ENCODE results near the gene PGK2.
"Not testable (repeated sequence)": the region's sequence is repeated elsewhere in the genome, so short reads cannot be mapped to it uniquely, and the experiment has no call there.

The PGK2 gene

GRCh38 chr6:49787176-49787575 lies at the start of gene PGK2:
PGK2 (minus strand) TSS chr6:49787285; CDS start chr6:49787187, 98 bp downstream.
- DNase-seq, result no peak

GRCh38 chr6:49835140-49835539 lies 48.1 kb upstream of the PGK2 start:
- DNase-seq, result no peak

GRCh38 chr6:49833386-49833785 lies 46.3 kb upstream of the PGK2 start:
- no peak for DNase-seq

- no peak for DNase-seq
These were observed 39.8 kb upstream of the PGK2 start for GRCh38 chr6:49826743-49827406.

- DNase-seq, result no peak
These were observed 28.1 kb upstream of the PGK2 start for GRCh38 chr6:49815166-49815565.

GRCh38 chr6:49813248-49813647 lies 26.2 kb upstream of the PGK2 start:
- DNase-seq, result no peak

- DNase-seq, result no peak
These were observed 19.1 kb upstream of the PGK2 start for GRCh38 chr6:49806145-49806544.

- DNase-seq, result no peak
These were observed 18.2 kb upstream of the PGK2 start for GRCh38 chr6:49805246-49805645.

- DNase-seq, result no peak
These were observed 14.4 kb upstream of the PGK2 start for GRCh38 chr6:49801525-49801924.

GRCh38 chr6:49799090-49799489 lies 12.0 kb upstream of the PGK2 start:
- DNase-seq, result no peak

GRCh38 chr6:49796842-49797455 lies 9.9 kb upstream of the PGK2 start:
- DNase-seq, result not testable (repeated sequence)

GRCh38 chr6:49790341-49790740 lies 3.3 kb upstream of the PGK2 start:
- DNase-seq, result no peak

- no peak for DNase-seq
These were observed 2.8 kb downstream of the PGK2 start for GRCh38 chr6:49784272-49784671.

- no peak for DNase-seq
These were observed 4.4 kb downstream of the PGK2 start for GRCh38 chr6:49782725-49783124.

- no peak for DNase-seq
These were observed 4.8 kb downstream of the PGK2 start for GRCh38 chr6:49782293-49782692.

GRCh38 chr6:49776444-49776843 lies 10.6 kb downstream of the PGK2 start:
- no peak for DNase-seq

- no peak for DNase-seq
These were observed 12.0 kb downstream of the PGK2 start for GRCh38 chr6:49775043-49775442.

GRCh38 chr6:49772285-49772684 lies 14.8 kb downstream of the PGK2 start:
- no peak for DNase-seq

- no peak for DNase-seq
These were observed 20.3 kb downstream of the PGK2 start for GRCh38 chr6:49766762-49767161.

GRCh38 chr6:49764571-49765236 lies 22.4 kb downstream of the PGK2 start:
- DNase-seq, result no peak

GRCh38 chr6:49744259-49744658 lies 42.8 kb downstream of the PGK2 start, which contains the start of gene CRISP3:
CRISP3 (minus strand) TSS chr6:49744388; CDS start chr6:49744367, 21 bp downstream.
- no peak for DNase-seq

- DNase-seq, result no peak
These were observed 43.7 kb downstream of the PGK2 start for GRCh38 chr6:49743429-49743828.

- no peak for DNase-seq
These were observed 47.7 kb downstream of the PGK2 start for GRCh38 chr6:49739423-49739822.

- no peak for DNase-seq
These were observed 51.0 kb downstream of the PGK2 start for GRCh38 chr6:49736017-49736508.
